Smooth muscle cell (in vitro differentiated cells): ENCODE data around the gene MAT2A. TPM values are rescaled to one million over a fixed set of nuclear protein-coding genes. Genes with fewer than 3 reads are reported as not detected.

Experiments used
- DNase-seq: peaks from one replicate; lab custom pipeline; 2025; ENCODE audit not compliant: unreplicated experiment; lab: John Stamatoyannopoulos, UW
- H2AFZ ChIP-seq: fragments of 200-600 bp; sonication (generic); 2 replicates; pipeline ENCODE4 v1.6.0; 2016; ENCODE audit warnings: antibody characterized with exemption, low read depth, mild to moderate bottlenecking
- H3F3A ChIP-seq: fragments of 200-600 bp; sonication (generic); 2 replicates; pipeline ENCODE4 v1.6.0; 2017; ENCODE audit warnings: antibody characterized with exemption, low read depth
- H3K27ac ChIP-seq: fragments of 200-600 bp; sonication (generic); 2 replicates; pipeline ENCODE4 v1.5.1; 2016; ENCODE audit warnings: low read depth, mild to moderate bottlenecking
- H3K27me3 ChIP-seq: fragments of 200-600 bp; sonication (generic); 2 replicates; pipeline ENCODE4 v1.6.1; 2016; ENCODE audit warnings: low read depth, mild to moderate bottlenecking
- H3K36me3 ChIP-seq: fragments of 200-600 bp; sonication (generic); 2 replicates; pipeline ENCODE4 v1.5.1; 2016; ENCODE audit warnings: low read depth
- H3K4me1 ChIP-seq: fragments of 200-600 bp; sonication (generic); 2 replicates; pipeline ENCODE4 v1.5.1; 2016; ENCODE audit warnings: low read depth
- H3K4me2 ChIP-seq: fragments of 200-600 bp; sonication (generic); 2 replicates; pipeline ENCODE4 v1.6.0; 2016; ENCODE audit warnings: mild to moderate bottlenecking
- H3K4me3 ChIP-seq: fragments of 200-600 bp; sonication (generic); 2 replicates; pipeline ENCODE4 v1.5.1; 2016; ENCODE audit warnings: mild to moderate bottlenecking
- H3K79me2 ChIP-seq: fragments of 200-600 bp; sonication (generic); 2 replicates; pipeline ENCODE4 v1.6.0; 2016; ENCODE audit warnings: low read depth, mild to moderate bottlenecking
- H3K9ac ChIP-seq: fragments of 200-600 bp; sonication (generic); 2 replicates; pipeline ENCODE4 v1.6.0; 2016; ENCODE audit warnings: low read depth
- H3K9me3 ChIP-seq: fragments of 200-600 bp; sonication (generic); replicated peaks from 2 replicates; pipeline ENCODE4 v1.5.1; 2016; ENCODE audit warnings: low read depth
- H4K20me1 ChIP-seq: fragments of 200-600 bp; sonication (generic); 2 replicates; pipeline ENCODE4 v1.6.0; 2016; ENCODE audit warnings: low read depth
- CTCF ChIP-seq: fragments of 200-600 bp; sonication (generic); IDR thresholded peaks from 2 replicates; pipeline ENCODE4 v1.5.1; 2017; ENCODE audit warnings: borderline replicate concordance, mild to moderate bottlenecking, antibody characterized with exemption; ENCODE audit not compliant: insufficient read depth, poor library complexity, severe bottlenecking
- WGBS: methylation state at CpG from one replicate; pipeline ENCODE4 v1.1.7; 2016; ENCODE audit warnings: low lambda C conversion rate; 5-methylcytosine and 5-hydroxymethylcytosine counted together
- polyA plus RNA-seq: library from polyadenylated mRNA; unstranded; fragments of >200 nt; fragmentation: Nextera tagmentation; extraction: Ambion mirVana; gene quantifications from 2 replicates; pipeline ENCODE4 v1.2.1, GENCODE V29; 2016
- total RNA-seq: library from RNA; depleted of rRNA; stranded (reverse); fragments of >200 nt; gene quantifications from 2 replicates; pipeline ENCODE4 v1.2.3, GENCODE V29; 2014

The MAT2A gene
- total and polyA plus RNA-seq, 2 experiments from 2014 or later: 93.8 to 108 TPM

- Histone ChIP-seq H3K4me2 (no peak overlapping the region), H3K27ac (no peak overlapping the region), H3K79me2 (no peaks in the 10 kb centered on the region), H2AFZ (no peak overlapping the region), H3K9me3 (no peaks in the 10 kb centered on the region), H3K4me1 (no peaks in the 10 kb centered on the region), H4K20me1 (no peaks in the 10 kb centered on the region), H3K27me3 (no peaks in the 10 kb centered on the region), H3K36me3 (no peaks in the 10 kb centered on the region), H3F3A (no peaks in the 10 kb centered on the region), H3K4me3 (no peak overlapping the region), H3K9ac (no peak overlapping the region)
- DNase-seq: no peak
- 89% methylated on average over 8 of the region's 8 CpGs for WGBS
- TF ChIP-seq CTCF: no peak
These were observed 22.1 kb upstream of the MAT2A start for GRCh38 chr2:85516653-85517389.

- Histone ChIP-seq H3K36me3 (no peaks in the 10 kb centered on the region), H3K27ac (no peak overlapping the region), H3F3A (peaks cover 20% of the 10 kb centered on the region), H3K4me2 (no peak overlapping the region), H2AFZ (no peak overlapping the region), H3K9me3 (no peaks in the 10 kb centered on the region), H3K4me1 (peaks cover 15% of the 10 kb centered on the region), H3K9ac (no peak overlapping the region), H3K4me3 (no peak overlapping the region), H4K20me1 (no peaks in the 10 kb centered on the region), H3K27me3 (no peaks in the 10 kb centered on the region), H3K79me2 (no peaks in the 10 kb centered on the region)
- no peak for TF ChIP-seq CTCF
- 68% methylated on average over 6 of the region's 6 CpGs for WGBS
- DNase-seq: no peak
These were observed 16.8 kb upstream of the MAT2A start for GRCh38 chr2:85522090-85522647.

GRCh38 chr2:85523062-85523902 is 15.7 kb upstream of the MAT2A start:
- Histone ChIP-seq H2AFZ (no peak overlapping the region), H3K9me3 (no peaks in the 10 kb centered on the region), H3K4me1 (peaks cover 15% of the 10 kb centered on the region), H4K20me1 (no peaks in the 10 kb centered on the region), H3K4me2 (no peak overlapping the region), H3F3A (peaks cover 20% of the 10 kb centered on the region), H3K79me2 (no peaks in the 10 kb centered on the region), H3K27ac (no peak overlapping the region), H3K27me3 (peaks cover under 1% of the 10 kb centered on the region), H3K4me3 (no peak overlapping the region), H3K36me3 (no peaks in the 10 kb centered on the region), H3K9ac (no peak overlapping the region)
- no peak for DNase-seq
- 81% methylated on average over 8 of the region's 8 CpGs for WGBS
- TF ChIP-seq CTCF: no peak
